ENCODE measurements around the gene SLCO2B1.

The SLCO2B1 gene

DNA sequence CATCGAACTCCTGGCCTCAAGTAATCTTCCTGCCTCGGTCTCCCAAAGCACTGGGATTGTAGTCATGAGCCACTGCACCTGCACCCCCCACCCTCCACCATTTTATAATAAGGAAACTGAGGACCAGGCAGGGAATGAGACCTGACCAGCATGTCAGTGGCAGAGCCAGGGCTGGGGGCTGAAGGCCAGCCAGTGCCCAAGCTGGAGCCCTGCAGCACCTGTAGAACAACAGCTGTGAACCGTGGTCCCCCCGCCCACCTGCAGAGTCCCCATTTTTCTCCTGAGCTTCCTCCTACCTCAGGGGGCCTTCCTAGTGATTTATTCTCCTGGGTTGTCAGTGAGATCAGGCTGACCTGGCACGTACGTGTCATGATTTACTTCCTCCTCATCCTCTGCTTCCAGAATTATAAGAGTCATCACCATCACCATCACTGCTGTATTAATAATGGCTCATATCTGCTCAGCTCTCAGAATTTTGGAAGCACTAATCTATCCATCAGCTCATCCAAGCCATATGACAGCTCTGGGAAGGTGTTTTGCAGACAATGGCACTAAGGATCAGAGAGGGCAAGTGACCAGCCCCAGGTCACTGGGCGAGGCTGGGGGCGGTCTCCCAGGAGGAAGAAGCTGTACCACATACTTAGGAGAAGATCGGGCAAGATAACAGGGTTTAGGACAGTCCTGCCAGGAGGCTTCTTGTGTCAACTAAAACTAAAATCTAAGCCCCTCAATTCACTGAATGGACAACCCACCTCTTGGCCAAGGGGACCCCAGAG lies 5.5 kb upstream of the SLCO2B1 start:
- DNase-seq = no peak

- no peak for DNase-seq
These were observed 4.9 kb upstream of the SLCO2B1 start for GRCh38 chr11:75145972-75146519.

GRCh38 chr11:75146711-75147110 lies 4.2 kb upstream of the SLCO2B1 start:
- no peak for DNase-seq

GRCh38 chr11:75147191-75147874 lies 3.6 kb upstream of the SLCO2B1 start:
- no peak for DNase-seq

- peak in 12 of 56 donors; percentile 8 to 28 (median 21) for DNase-seq
These were observed 3.0 kb upstream of the SLCO2B1 start for GRCh38 chr11:75147875-75148263.

- no peak for DNase-seq
These were observed 2.4 kb upstream of the SLCO2B1 start for GRCh38 chr11:75148436-75148983.

- DNase-seq = no peak
These were observed 991 bp upstream of the SLCO2B1 start for GRCh38 chr11:75149766-75150465.

DNA sequence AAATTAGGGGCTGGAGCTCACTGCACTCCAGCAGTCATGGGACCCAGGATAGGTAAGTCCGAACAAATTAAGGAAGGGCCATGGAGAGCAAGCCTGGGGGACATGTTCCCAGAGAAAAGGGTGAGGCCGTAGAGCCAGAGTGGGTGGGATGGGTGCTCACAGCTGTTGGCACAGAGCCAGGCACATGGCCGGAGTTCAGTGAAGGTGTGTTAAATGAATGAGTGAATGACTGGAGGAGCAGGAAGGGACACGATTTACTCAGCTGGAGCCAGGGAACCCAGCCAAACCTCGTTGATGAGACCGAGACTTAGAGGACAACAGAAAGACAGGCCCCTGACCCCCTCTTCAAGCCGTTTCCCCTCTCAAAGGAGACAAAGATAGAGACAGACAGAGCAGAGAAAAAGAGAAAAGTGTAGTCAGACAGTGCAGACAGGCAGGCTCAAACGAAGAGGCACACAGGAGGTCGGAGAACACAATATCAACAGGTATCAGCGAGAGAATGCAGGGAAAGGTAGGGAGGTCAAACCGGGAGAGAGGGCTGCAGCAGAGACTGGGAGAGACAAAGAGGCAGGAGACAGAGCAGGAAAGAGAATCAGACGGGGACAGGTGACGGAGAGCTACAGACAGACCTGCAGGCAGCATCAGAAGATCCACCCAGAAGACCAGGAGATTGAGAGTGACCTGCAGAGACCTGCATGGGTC lies 590 bp downstream of the SLCO2B1 start:
- DNase-seq = no peak

DNA sequence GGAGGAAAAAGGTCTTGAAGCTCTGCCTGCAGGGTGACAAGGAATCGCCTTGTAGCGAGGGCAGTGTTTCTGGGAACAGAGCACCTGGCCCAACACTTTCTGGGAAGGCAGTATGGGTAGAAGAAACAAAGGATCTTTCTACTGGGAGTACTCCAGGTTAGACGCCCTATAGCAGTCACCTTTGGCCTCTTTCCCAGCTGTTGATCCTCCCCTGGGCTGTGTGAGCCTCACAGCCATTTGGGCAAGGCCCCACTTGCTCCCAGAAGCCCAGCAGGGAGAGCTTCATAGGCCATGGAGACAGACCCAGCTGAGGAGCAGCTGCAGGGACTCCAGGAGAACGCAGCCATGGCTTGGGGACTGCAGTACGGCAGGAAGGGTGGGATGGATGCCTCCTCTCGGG lies 1.2 kb downstream of the SLCO2B1 start:
- DNase-seq = no peak

- no peak for DNase-seq
These were observed 1.9 kb downstream of the SLCO2B1 start for GRCh38 chr11:75152651-75153427.

GRCh38 chr11:75154646-75155569 lies 4.0 kb downstream of the SLCO2B1 start:
- no peak for DNase-seq

GRCh38 chr11:75155570-75156422 lies 4.9 kb downstream of the SLCO2B1 start:
- DNase-seq = no peak

GRCh38 chr11:75158241-75158640 lies 7.3 kb downstream of the SLCO2B1 start:
- no peak for DNase-seq

DNA sequence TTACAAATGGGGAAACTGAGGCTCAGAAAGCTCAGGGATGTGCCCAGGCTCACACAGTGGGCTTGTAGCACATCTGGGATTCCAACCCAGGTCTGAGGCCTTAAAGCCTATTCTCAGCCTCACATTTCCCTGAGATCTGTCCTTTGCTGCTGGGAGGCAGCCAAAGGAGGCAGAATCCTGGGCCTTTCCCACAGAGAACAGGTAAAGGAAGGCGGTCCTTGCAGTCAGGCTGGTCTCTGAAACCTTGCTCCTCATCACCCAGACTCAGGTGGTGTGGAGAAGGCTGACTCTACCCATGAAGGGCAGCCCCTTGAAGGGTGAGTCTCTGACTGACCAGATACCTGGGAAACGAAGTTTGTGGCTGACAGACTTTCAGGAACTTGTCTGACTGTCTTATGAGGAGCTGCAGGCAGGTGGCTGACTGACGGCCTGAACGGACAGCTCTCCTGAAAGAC lies 7.8 kb downstream of the SLCO2B1 start:
- no peak for DNase-seq

- DNase-seq = no peak
These were observed 8.4 kb downstream of the SLCO2B1 start for GRCh38 chr11:75159151-75159953.

- DNase-seq = no peak
These were observed 9.4 kb downstream of the SLCO2B1 start for GRCh38 chr11:75160220-75160757.

DNA sequence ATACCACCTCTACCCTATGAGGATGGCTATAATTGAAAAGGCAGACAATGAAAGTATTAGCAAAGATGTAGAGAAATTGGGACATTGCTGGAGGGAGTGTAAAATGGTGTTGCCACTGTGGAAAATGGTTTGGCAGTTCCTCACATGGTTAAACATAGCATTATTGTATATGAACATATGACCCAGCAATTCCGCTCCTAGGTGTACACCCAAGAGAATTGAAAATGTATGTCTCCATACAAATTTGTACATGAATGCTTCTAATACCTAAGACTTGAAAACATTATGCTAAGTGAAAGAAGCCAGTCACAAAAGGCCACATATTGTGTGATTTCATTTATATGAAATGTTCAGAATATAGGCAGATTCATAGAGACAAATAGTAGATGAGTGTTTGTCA lies 10.0 kb downstream of the SLCO2B1 start:
- DNase-seq = no peak

All from nucleus accumbens (tissue), 56 donors.